ENCODE results near the gene SPPL2B. TPM values are rescaled to one million over a fixed set of nuclear protein-coding genes. Genes with fewer than 3 reads are reported as not detected.

The SPPL2B gene
- total RNA-seq, 4 donors from 2014 or later: 149 to 367 (median 242) TPM

DNA sequence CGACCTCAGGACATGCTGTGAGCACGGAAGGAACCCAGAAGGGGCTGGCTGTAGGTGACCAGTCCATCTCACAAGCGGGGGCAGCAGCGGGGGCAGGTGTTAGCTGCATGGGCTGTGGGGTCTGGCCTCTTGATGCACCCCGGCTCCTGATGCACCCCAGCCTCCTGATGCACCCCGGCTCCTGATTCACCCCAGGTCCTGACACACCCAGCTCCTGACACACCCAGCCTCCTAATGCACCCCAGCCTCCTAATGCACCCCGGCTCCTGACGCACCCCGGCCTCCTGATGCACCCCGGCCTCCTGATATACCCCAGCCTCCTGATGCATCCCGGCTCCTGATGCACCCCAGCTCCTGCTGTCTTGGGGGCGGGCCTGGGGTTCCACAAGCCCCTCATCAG lies 7.5 kb upstream of the SPPL2B start:
- Histone ChIP-seq H3K27me3 (no peaks in the 10 kb centered on the region), H3K4me1 (peaks cover 0 to 2% (median 0%) of the 10 kb centered on the region in 4 donors), H3K27ac (no peak overlapping the region), H3K9me3 (no peaks in the 10 kb centered on the region), H3K4me3 (no peak overlapping the region), H3K36me3 (peaks cover 0 to 3% (median 0%) of the 10 kb centered on the region in 4 donors)
- DNase-seq: no peak
- WGBS, 2 donors (ENCODE audit: low coverage in 1 of 2): 95% methylated on average over 12 of the region's 12 CpGs; no CpG with 5 or more reads in 1 of the 2 donors
- intact Hi-C loops (cut with DNase I; ENCODE audit: low total_unique reads) (loop anchor here (10.0 kb wide), 1 partner anchor 166 kb away; the partner anchor contains the start of gene AP3D1), in situ Hi-C loops (cut with MboI; ENCODE audit: low pct_ligation_motif_present in 1 of 4, low pct_unique_long_range_greater_than_20kb in 1 of 4, low sequenced_read_pairs in 3 of 4) (loop anchor here in 1 of 4 donors (25.0 kb wide), 1 partner anchor 291 kb away; no protein-coding TSS in a partner anchor)
- TF ChIP-seq POLR2AphosphoS5 (IDR thresholded peaks at IDR 0.05) (no peak), EP300 (IDR thresholded peaks at IDR 0.05; ENCODE audit: low read depth) (no peak), POLR2A (IDR thresholded peaks at IDR 0.05) (no peak)
- TF ChIP-seq, protein P1, sequence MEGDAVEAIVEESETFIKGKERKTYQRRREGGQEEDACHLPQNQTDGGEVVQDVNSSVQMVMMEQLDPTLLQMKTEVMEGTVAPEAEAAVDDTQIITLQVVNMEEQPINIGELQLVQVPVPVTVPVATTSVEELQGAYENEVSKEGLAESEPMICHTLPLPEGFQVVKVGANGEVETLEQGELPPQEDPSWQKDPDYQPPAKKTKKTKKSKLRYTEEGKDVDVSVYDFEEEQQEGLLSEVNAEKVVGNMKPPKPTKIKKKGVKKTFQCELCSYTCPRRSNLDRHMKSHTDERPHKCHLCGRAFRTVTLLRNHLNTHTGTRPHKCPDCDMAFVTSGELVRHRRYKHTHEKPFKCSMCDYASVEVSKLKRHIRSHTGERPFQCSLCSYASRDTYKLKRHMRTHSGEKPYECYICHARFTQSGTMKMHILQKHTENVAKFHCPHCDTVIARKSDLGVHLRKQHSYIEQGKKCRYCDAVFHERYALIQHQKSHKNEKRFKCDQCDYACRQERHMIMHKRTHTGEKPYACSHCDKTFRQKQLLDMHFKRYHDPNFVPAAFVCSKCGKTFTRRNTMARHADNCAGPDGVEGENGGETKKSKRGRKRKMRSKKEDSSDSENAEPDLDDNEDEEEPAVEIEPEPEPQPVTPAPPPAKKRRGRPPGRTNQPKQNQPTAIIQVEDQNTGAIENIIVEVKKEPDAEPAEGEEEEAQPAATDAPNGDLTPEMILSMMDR (IDR thresholded peaks at IDR 0.05): no peak

DNA sequence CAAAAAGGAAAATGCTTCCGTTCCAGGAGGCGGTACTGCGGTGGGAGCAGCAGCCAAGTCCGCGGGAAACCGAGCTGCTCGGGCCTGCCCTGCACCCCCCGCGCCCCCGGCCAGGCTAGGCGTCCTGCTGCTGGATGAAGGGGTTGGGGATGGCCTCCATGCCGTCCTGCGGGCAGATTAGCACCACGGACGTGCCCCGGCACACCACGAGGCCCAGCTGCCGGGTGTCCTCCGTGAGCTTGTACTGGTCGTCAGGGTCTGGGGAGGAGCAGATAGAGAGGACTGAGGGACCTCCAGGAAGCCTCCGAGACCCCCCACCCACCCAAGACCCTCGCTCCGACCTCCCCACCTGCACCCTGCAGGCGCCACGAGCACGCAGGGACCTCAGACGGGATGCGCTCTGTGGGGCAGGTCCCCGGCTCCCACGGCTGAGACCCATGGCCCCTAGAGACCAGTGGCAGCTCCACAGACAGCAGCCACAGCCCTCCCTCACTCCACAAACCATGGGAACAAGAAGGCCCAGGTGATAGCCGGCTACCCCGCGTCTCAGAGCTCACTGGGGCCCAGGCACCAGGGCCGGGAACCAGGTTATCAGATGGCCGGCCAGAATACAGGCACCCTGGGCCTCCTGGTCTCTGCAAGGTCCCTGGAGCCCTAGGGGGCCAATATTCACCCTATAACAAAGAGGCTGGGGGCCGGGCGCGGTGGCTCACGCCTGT lies 6.8 kb upstream of the SPPL2B start:
- no peak overlapping the region for H3K4me3 ChIP-seq
- H3K36me3 ChIP-seq: peaks cover 0 to 3% (median 0%) of the 10 kb centered on the region in 4 donors
- in situ Hi-C loops (cut with MboI; ENCODE audit: low pct_ligation_motif_present in 1 of 4, low pct_unique_long_range_greater_than_20kb in 1 of 4, low sequenced_read_pairs in 3 of 4) (loop anchor here in 1 of 4 donors (25.0 kb wide), 1 partner anchor 291 kb away; no protein-coding TSS in a partner anchor), intact Hi-C loops (cut with DNase I; ENCODE audit: low total_unique reads) (loop anchor here (10.0 kb wide), 1 partner anchor 167 kb away; the partner anchor contains the start of gene AP3D1)
- H3K27me3 ChIP-seq: no peaks in the 10 kb centered on the region
- no peak for DNase-seq
- no peak overlapping the region for H3K27ac ChIP-seq
- no peak for TF ChIP-seq POLR2A (IDR thresholded peaks at IDR 0.05)
- no peak for TF ChIP-seq POLR2AphosphoS5 (IDR thresholded peaks at IDR 0.05)
- TF ChIP-seq, protein P1 (IDR thresholded peaks at IDR 0.05): no peak
- no peak for TF ChIP-seq EP300 (IDR thresholded peaks at IDR 0.05; ENCODE audit: low read depth)
- H3K4me1 ChIP-seq: peaks cover under 1 to 5% (median 3%) of the 10 kb centered on the region in 4 donors
- 80 to 94% methylated on average over 1 to 39 of the region's 39 CpGs for WGBS, 2 donors (ENCODE audit: low coverage in 1 of 2)
- no peaks in the 10 kb centered on the region for H3K9me3 ChIP-seq

DNA sequence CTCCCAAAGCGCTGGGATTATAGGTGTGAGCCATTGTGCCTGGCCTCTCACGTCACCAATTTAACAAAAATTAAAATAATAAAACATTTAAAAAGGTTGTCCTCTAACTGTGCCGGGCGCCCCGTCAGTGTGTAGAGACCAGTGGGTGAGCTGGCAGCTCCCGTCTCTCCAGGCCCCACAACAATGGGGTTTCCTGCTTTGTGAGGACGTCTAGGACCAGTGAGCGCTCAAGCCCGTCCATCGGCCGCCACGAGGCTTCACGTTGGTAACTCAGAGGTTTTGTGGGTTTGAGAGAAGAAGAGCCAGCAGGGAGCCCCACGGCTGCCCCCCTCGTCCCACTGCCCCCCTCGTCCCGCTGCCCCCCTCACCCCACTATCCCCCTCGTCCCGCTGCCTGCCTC lies 4.8 kb upstream of the SPPL2B start:
- no peaks in the 10 kb centered on the region for H3K9me3 ChIP-seq
- no peak overlapping the region for H3K27ac ChIP-seq
- intact Hi-C loops (cut with DNase I; ENCODE audit: low total_unique reads): loop anchor here (10.0 kb wide), 1 partner anchor 169 kb away; the partner anchor contains the start of gene AP3D1
- no peaks in the 10 kb centered on the region for H3K27me3 ChIP-seq
- H3K4me3 ChIP-seq: no peak overlapping the region
- TF ChIP-seq POLR2A (IDR thresholded peaks at IDR 0.05) (no peak), POLR2AphosphoS5 (IDR thresholded peaks at IDR 0.05) (no peak), EP300 (IDR thresholded peaks at IDR 0.05; ENCODE audit: low read depth) (no peak)
- TF ChIP-seq, protein P1 (IDR thresholded peaks at IDR 0.05): no peak
- peaks cover 0 to 3% (median 0%) of the 10 kb centered on the region in 4 donors for H3K36me3 ChIP-seq
- no peak for DNase-seq
- in situ Hi-C loops (cut with MboI; ENCODE audit: low pct_ligation_motif_present in 1 of 4, low pct_unique_long_range_greater_than_20kb in 1 of 4, low sequenced_read_pairs in 3 of 4): loop anchor here in 1 of 4 donors (25.0 kb wide), 1 partner anchor 289 kb away; no protein-coding TSS in a partner anchor
- H3K4me1 ChIP-seq: peaks cover 10 to 15% (median 13%) of the 10 kb centered on the region in 4 donors
- WGBS, 2 donors (ENCODE audit: low coverage in 1 of 2): 90 to 93% methylated on average over 6 to 17 of the region's 19 CpGs

- H3K36me3 ChIP-seq: peaks cover 0 to 3% (median 0%) of the 10 kb centered on the region in 4 donors
- TF ChIP-seq, protein P1 (IDR thresholded peaks at IDR 0.05): no peak
- TF ChIP-seq EP300 (IDR thresholded peaks at IDR 0.05; ENCODE audit: low read depth) (no peak), POLR2A (IDR thresholded peaks at IDR 0.05) (no peak), POLR2AphosphoS5 (IDR thresholded peaks at IDR 0.05) (no peak)
- no peak overlapping the region for H3K27ac ChIP-seq
- H3K27me3 ChIP-seq: no peaks in the 10 kb centered on the region
- in situ Hi-C loops (cut with MboI; ENCODE audit: low pct_ligation_motif_present in 1 of 4, low pct_unique_long_range_greater_than_20kb in 1 of 4, low sequenced_read_pairs in 3 of 4) (loop anchor here in 1 of 4 donors (25.0 kb wide), 1 partner anchor 288 kb away; no protein-coding TSS in a partner anchor), intact Hi-C loops (cut with DNase I; ENCODE audit: low total_unique reads) (loop anchor here (10.0 kb wide), 1 partner anchor 170 kb away; the partner anchor contains the start of gene AP3D1)
- peaks cover 10 to 19% (median 17%) of the 10 kb centered on the region in 4 donors for H3K4me1 ChIP-seq
- no peak overlapping the region for H3K4me3 ChIP-seq
- DNase-seq: no peak
- whole genome bisulfite sequencing, 2 donors (ENCODE audit: low coverage in 1 of 2): 88% methylated on average over 34 of the region's 34 CpGs; no CpG with 5 or more reads in 1 of the 2 donors
- H3K9me3 ChIP-seq: no peaks in the 10 kb centered on the region
These were observed 4.1 kb upstream of the SPPL2B start for GRCh38 chr19:2324220-2324948.
